ENCODE data around the gene DPM3.

Gene DPM3

DNA sequence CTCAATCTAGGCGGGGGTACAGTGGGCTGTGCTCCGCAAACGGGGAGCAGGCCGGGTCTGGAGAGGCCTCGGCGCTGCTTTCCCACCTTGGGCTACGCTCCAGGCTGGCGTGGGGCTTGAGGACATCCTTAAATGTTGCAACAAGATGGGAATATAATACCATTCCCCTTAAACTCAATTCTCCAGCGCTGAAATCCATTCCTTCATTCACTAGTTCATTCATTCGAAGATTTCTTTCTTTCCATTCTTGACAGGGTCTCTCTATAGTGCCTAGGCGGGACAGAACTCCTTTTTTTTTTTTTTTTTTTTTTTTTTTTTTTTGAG is 261 bp upstream of the DPM3 start:
- TF ChIP-seq, protein P1, sequence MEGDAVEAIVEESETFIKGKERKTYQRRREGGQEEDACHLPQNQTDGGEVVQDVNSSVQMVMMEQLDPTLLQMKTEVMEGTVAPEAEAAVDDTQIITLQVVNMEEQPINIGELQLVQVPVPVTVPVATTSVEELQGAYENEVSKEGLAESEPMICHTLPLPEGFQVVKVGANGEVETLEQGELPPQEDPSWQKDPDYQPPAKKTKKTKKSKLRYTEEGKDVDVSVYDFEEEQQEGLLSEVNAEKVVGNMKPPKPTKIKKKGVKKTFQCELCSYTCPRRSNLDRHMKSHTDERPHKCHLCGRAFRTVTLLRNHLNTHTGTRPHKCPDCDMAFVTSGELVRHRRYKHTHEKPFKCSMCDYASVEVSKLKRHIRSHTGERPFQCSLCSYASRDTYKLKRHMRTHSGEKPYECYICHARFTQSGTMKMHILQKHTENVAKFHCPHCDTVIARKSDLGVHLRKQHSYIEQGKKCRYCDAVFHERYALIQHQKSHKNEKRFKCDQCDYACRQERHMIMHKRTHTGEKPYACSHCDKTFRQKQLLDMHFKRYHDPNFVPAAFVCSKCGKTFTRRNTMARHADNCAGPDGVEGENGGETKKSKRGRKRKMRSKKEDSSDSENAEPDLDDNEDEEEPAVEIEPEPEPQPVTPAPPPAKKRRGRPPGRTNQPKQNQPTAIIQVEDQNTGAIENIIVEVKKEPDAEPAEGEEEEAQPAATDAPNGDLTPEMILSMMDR (IDR thresholded peaks at IDR 0.05; ENCODE audit: insufficient read depth, low read depth, low read length, missing control alignments), result no peak
- DNase-seq (ENCODE audit: low read depth), result no peak
- peak overlapping the region; percentile 82 for H3K4me3 ChIP-seq (ENCODE audit: low read depth, low read length)

DNA sequence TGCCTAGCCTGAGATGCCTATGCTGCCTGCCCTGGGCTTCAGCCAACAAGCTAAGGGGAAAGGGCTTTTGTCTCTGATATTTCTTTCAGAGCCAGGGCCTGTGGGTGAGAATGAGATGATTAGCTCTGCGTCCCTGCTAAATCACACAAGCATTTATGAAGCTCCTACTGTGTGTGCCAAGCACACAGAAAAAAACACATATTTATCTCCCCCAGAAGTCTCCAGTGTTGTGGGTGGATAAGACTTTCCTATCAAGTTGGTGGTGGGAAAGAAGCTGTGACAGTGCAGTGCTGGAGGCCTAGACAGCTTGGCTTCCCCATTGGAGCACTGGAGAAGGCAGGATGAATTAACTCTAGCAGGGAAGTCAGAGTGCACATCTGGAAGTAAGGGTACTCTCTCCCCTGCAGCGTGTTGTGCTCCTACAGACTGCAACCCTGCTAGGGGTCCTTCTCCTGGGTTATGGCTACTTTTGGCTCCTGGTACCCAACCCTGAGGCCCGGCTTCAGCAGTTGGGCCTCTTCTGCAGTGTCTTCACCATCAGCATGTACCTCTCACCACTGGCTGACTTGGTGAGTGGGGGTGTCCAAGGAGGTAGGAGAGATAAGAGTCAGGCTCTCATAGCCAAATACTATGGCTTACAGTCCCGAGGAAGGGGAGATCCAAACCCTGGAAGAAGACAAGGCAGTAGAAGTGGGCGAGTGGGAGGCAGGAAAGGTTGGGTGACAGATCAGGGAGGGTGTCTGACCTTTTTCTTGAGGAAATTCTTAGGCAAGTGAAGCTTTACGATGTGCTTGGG is 3.0 kb downstream of the DPM3 start:
- DNase-seq (ENCODE audit: low read depth), result no peak
- H3K4me3 ChIP-seq (ENCODE audit: low read depth, low read length), result peak overlapping the region; percentile 90
- TF ChIP-seq, protein P1 (IDR thresholded peaks at IDR 0.05; ENCODE audit: insufficient read depth, low read depth, low read length, missing control alignments), result no peak

DNA sequence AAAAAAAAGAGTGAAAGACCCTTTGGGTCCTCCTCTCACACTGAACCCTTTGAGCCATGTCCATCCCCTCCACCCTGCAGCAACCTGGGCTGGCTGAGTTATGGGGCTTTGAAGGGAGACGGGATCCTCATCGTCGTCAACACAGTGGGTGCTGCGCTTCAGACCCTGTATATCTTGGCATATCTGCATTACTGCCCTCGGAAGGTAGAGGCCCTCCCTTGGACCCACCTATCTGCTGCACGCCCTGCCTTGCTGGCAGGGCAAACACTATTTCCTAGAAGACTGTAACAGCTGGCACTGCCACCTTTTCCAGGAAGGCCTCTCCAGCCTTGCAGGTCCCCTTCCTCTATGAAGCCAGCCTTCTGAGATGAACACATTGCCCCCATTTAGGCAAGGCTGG is 3.6 kb downstream of the DPM3 start:
- TF ChIP-seq, protein P1 (IDR thresholded peaks at IDR 0.05; ENCODE audit: insufficient read depth, low read depth, low read length, missing control alignments), result no peak
- peak overlapping the region; percentile 90 for H3K4me3 ChIP-seq (ENCODE audit: low read depth, low read length)
- DNase-seq (ENCODE audit: low read depth), result no peak

DNA sequence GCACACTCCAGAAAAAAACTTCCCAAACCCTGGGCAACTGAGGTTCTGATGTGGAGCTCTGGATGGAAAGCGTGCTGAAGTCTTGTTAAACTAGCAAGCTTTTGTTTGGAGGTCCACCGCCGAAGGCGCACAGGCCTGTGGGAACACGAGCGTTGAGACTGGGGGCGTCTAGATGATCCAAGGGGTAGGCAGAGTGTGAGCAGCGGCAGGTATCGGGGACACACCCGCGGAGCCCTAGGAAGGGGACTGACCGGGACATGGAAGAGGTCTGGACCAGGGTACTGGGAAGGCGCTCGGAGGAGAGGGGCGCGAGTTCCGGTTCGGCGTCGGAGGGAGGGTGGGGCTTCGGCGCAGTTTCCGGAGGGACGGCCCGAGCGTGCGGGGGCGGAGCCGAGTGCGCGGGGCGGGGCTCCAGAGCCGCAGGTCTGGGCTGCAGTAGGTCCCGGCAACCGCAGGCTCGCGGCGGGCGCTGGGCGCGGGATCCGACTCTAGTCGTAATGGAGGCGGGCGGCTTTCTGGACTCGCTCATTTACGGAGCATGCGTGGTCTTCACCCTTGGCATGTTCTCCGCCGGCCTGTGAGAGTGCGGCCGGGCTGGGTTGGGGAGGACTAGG is 4.8 kb downstream of the DPM3 start, which contains the start of gene SLC50A1:
Gene SLC50A1, plus strand, starts transcription at position 438 of the 614 bp plus-strand sequence. Its CDS starts 60 bp downstream, at position 498.
- DNase-seq (ENCODE audit: low read depth), result peak; percentile 95
- H3K4me3 ChIP-seq (ENCODE audit: low read depth, low read length), result peak within 1 kb of the TSS; percentile 90
- TF ChIP-seq, protein P1 (IDR thresholded peaks at IDR 0.05; ENCODE audit: insufficient read depth, low read depth, low read length, missing control alignments), result no peak

DNA sequence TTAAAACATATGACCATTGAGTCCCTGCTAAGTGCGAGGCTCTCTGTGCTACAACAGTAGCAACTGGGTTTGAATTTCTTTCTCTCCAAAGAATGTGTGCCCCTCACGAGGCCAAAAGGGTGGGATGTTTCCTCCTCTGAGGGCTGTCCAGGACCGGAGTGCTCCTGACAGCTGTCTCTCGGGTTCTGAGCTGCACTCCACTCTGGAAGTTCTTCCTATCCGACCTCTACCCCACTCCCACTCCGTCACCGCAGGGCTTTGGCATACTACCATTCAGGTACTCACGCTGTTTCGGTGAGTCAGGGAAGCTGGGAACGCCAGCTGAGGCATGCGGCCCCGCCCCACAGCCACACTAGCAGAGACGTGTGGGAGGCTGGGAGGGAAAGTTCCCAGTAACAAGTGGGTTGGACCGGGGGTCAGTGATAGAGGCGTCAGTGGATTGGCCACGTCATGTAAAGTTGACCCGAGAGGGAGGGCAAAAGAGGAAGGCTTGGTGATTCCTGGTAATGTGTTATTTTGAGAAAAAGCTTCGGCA is 5.4 kb downstream of the DPM3 start:
- peak; percentile 68 for DNase-seq (ENCODE audit: low read depth)
- H3K4me3 ChIP-seq (ENCODE audit: low read depth, low read length), result peak overlapping the region; percentile 90
- TF ChIP-seq, protein P1 (IDR thresholded peaks at IDR 0.05; ENCODE audit: insufficient read depth, low read depth, low read length, missing control alignments), result no peak

DNA sequence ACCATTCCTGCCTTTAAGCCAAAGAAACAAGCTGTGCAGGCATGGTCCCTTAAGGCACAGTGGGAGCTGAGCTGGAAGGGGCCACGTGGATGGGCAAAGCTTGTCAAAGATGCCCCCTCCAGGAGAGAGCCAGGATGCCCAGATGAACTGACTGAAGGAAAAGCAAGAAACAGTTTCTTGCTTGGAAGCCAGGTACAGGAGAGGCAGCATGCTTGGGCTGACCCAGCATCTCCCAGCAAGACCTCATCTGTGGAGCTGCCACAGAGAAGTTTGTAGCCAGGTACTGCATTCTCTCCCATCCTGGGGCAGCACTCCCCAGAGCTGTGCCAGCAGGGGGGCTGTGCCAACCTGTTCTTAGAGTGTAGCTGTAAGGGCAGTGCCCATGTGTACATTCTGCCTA is 6.0 kb downstream of the DPM3 start:
- H3K4me3 ChIP-seq (ENCODE audit: low read depth, low read length), result no peak overlapping the region
- DNase-seq (ENCODE audit: low read depth), result no peak
- TF ChIP-seq, protein P1 (IDR thresholded peaks at IDR 0.05; ENCODE audit: insufficient read depth, low read depth, low read length, missing control alignments), result no peak
